ENCODE results near the gene ZNF641. TPM values are rescaled to one million over a fixed set of nuclear protein-coding genes. Genes with fewer than 3 reads are reported as not detected.

ZNF641 gene
- 10.2 and 17.2 TPM in 2 replicates for total RNA-seq

GRCh38 chr12:48350249-48351021 lies at the start of gene ZNF641:
Gene ZNF641, minus strand, starts transcription at chr12:48350919. Its CDS starts 2,829 bp downstream, at chr12:48348090.

Other genes starting within 250 kb of the ZNF641 start
- gene SENP1, start 244.8 kb downstream of the ZNF641 start, total RNA-seq: 11.3 and 11.8 TPM in 2 replicates
- 72.8 and 89.0 TPM in 2 replicates for gene PFKM, start 231.6 kb downstream of the ZNF641 start, total RNA-seq
- gene ASB8, start 193.4 kb downstream of the ZNF641 start, total RNA-seq: 14.1 and 14.3 TPM in 2 replicates
- gene CCDC184, start 167.3 kb downstream of the ZNF641 start, total RNA-seq: 0.43 and 0.83 TPM in 2 replicates
- not detected in 2 replicates for gene OR10AD1, start 147.6 kb downstream of the ZNF641 start, total RNA-seq
- not detected in 2 replicates for gene ANP32D, start 121.6 kb upstream of the ZNF641 start, total RNA-seq
- gene C12orf54, start 131.6 kb upstream of the ZNF641 start, total RNA-seq: not detected in 2 replicates
- not detected in 2 replicates for gene OR8S1, start 174.7 kb upstream of the ZNF641 start, total RNA-seq
- gene LALBA, start 219.1 kb upstream of the ZNF641 start, total RNA-seq: not detected in 2 replicates